KOPT-K1 (cell line): ENCODE results near the gene AHCY.
"Not testable (repeated sequence)": the region's sequence is repeated elsewhere in the genome, so short reads cannot be mapped to it uniquely, and the experiment has no call there.

Source experiments
- H3K27ac ChIP-seq: fragments of 200-600 bp; sonication (generic); 2 replicates; pipeline ENCODE4 v1.5.1; 2016; ENCODE audit warnings: antibody characterized with exemption, mild to moderate bottlenecking, low read depth, low read length; ENCODE audit not compliant: poor library complexity, severe bottlenecking
- H3K36me3 ChIP-seq: fragments of 200-600 bp; sonication (generic); 2 replicates; pipeline ENCODE4 v1.5.1; 2017; ENCODE audit warnings: antibody characterized with exemption, mild to moderate bottlenecking, low read length, moderate library complexity; ENCODE audit not compliant: insufficient read depth
- H3K9me3 ChIP-seq: fragments of 200-600 bp; sonication (generic); 2 replicates; pipeline ENCODE4 v1.5.1; 2017; ENCODE audit warnings: antibody characterized with exemption, low read length, mild to moderate bottlenecking; ENCODE audit not compliant: insufficient read depth, poor library complexity, severe bottlenecking

The AHCY gene

DNA sequence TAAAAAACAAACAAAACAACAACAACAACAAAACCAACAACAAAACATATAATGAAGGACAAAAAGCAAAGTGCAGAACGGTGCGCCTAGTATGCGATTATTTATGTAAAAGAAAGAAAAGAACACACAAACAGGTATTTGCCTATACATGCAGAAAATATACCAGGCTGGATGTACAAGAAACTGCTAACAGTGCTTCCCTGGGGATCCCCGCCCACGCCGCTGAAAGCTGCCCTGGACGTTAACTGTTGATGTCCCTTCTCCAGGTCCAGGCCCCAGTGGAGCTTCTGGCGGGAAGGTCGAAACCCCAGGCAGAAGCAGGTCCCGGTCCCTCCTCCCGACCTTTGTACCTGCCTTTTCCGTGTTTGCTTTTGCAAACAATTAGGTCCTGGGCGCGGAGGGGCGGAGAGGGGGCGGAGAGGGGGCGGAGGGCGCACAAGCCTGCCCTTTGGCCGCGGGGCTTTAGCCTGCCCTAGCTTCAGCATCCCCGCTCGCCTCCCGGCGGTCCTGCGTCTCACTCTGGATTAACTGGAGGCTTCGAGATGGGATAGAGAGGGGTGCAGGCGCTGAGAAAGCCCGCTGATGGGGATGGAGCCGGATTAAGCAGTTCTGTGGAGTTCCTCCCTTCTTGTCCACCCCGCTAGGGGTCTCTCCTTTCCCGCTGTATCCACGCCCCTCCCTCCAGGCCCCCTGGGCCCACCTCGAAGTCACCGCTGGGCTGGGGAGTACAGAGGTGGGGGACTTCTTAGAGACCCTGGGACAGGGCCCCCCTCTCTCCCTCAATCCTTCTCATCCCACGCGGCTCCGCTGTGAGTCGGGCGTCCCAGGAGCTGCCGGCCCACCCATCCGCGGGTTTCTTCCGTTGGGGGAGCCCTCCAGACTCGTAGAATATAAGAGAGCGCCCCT, 8.2 kb upstream of the AHCY start:
- Histone ChIP-seq H3K27ac (no peak overlapping the region), H3K36me3 (no peaks in the 10 kb centered on the region), H3K9me3 (no peaks in the 10 kb centered on the region)

DNA sequence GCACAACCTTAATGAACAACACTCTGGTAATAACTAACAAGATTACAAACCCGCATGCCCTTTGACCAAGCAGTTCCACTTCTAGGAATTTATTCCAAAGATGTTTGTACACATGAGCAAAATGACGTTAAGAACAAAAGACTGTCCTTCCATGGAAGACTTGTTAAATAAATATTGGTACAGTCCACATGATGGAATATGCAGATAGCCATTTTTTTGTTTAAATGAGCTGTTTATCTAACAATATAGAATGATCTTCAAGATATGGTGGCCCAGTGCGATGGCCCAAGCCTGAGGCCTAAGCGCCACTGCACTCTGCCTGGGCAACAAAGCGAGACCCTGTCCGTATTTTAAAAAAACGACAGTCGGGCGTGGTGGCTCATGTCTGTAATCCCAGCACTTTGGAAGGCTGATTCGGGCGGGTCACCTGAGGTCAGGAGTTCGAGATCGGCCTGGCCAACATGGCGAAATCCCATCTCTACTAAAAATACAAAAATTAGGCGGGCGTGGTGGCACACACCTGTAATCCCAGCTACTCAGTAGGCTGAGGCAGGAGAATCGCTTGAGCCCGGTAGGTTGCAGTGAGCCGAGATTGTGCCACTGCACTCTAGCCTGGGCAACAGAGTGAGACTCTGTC, 7.4 kb upstream of the AHCY start:
- Histone ChIP-seq H3K27ac (no peak overlapping the region), H3K9me3 (no peaks in the 10 kb centered on the region), H3K36me3 (no peaks in the 10 kb centered on the region)

DNA sequence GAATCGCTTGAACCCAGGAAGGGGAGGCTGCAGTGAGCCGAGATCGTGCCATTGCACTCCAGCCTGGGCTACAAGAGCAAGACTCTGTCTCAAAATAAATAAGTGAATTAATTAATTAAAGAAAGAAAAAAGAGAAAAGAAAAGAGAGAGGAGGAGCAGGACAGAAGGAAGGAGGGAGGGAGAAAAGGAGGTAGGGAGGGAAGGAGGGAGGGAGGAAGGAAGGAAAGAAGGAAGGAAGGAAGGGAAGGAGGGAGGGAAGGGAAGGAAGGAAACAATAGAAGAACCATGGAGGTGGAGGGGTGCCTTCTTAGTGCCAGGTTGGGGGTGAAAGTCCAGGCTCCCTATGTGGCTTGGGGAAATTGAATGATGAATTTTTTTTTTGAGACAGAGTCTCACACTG, 6.5 kb upstream of the AHCY start:
- no peak overlapping the region for H3K27ac ChIP-seq

DNA sequence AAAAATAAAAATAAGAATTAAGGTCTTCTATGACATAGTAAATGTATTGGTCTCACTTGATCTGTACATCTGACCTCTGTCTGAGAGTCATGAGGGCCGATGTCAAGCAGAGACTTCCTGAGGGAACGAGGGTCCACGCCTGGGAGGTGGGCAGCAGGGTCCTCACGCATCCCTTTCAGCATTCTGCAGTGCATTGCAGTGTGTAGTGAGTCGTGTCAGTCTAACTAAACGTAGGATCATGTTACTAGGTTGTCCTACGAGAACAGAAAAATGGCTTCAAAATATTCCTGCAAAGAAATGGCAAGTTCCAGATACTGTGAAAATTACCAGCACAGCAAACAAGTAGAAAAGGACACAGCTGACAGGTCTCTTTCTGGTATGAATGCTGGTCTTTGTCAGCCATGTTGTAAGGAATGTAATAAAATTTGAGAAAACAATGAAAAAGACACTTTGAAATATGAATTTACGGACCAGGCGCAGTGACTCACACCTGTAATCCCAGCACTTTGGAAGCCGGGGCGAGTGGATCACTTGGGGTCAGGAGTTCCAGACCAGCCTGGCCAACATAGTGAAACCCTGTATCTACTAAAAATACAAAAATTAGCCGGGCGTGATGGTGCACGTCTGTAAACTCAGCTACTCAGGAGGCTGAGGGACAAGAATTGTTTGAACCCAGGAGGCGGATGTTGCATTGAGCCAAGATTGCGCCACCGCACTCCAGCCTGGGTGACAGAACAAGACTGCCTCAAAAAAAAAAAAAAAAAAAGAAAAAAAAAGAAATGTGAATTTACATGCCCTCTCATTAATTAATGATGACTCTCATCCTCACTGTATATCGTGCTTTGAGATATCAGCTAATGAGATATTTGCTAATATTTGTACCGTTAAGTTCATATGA, 2.4 kb upstream of the AHCY start:
- peaks cover 6% of the 10 kb centered on the region for H3K36me3 ChIP-seq
- H3K9me3 ChIP-seq = no peaks in the 10 kb centered on the region
- no peak overlapping the region for H3K27ac ChIP-seq

More for the DNA sequence above, 6.5 kb upstream of the AHCY start:
- Histone ChIP-seq H3K9me3 (no peaks in the 10 kb centered on the region), H3K36me3 (no peaks in the 10 kb centered on the region)

DNA sequence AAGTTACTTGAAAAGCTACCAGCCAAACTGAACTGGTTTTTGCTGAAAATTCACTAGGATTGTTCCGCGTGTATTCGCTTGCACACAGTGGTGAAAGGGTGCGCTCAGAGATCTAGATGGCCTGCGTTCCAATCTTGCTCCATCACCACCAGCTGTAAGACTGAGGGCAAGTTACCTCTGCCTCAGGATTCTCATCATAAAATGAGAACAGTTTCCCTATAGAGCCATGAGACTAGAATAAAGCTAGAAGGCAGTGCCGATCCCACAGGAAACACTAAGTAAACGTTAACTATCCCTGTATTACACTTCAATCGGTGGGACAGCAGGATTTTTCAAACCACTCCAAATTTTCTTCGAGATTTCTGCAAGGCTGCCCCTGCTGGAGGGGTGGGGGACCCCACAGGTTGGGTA, 838 bp downstream of the AHCY start:
- Histone ChIP-seq H3K36me3 (peaks cover 27% of the 10 kb centered on the region), H3K27ac (peak overlapping the region; percentile 92)

DNA sequence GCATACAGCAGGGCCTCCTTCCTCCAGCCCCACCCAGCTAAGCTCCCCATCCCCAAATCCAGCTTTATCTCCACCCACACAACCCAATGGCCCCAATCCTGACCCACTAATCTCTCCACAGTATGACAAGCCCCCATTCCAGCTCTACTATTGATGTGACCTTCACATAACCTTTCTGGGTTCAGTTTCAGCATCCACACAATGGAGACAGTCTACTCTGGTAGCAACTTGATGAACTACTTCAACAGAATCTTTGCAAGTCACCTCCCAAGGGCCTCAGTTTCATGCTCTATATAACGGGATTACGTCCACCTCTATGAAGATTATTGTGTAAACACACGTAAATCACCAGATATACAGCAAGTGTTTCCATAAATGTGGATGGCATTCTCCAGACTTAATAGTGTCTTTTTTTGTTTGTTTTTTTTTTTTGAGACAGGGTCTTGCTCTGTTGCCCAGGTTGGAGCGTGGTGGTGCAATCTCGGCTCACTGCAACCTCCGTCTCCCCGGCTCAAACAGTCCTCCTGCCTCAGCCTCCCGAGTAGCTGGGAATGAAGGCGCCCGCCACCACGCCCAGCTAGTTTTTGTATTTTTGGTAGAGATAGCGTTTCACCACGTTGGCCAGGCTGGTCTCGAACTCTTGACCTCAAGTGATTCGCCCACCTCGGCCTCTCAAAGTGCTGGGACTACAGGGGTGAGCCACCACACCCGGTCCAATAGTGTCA, 1.4 kb downstream of the AHCY start:
- no peaks in the 10 kb centered on the region for H3K9me3 ChIP-seq
- peaks cover 28% of the 10 kb centered on the region for H3K36me3 ChIP-seq
- H3K27ac ChIP-seq = peak overlapping the region; percentile 92

More for the DNA sequence above, 838 bp downstream of the AHCY start:
- H3K9me3 ChIP-seq = no peaks in the 10 kb centered on the region

DNA sequence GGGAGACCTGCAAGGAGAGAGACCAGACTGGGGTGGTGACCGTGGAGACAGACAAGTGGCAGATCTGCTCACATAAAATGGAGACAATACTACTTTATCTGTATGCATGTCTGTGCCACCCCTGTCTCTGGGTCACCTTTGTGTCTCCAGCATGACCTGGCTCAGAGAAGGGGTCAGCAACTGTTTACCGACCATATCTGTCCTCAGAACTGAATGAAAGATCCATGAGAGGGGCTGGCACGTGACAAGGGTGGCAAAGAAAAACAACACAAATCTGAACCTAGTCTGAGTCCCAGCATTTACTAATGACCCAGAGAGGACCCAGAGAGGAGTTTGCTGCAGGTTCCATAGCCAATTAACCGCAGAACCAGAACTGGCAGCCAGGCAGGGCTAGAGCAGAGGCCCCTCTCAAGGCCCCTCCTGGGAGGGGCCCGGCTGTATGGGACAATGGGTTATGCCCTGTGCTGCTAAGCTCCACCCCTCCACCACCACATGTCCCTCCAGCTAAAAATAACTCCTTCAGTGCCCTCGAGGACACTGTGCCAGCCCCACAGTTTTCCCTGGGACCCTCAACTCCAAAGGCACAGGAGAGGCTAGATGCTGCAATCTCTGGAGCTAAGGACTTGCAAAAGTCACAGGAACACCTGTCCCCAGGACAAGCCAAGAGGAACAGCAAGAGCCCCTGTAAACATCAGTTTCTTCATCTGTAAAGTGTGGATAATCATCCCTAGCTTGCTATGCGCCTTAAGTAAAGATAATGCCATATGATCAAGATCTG, 2.2 kb downstream of the AHCY start:
- H3K36me3 ChIP-seq = peaks cover 34% of the 10 kb centered on the region
- peak overlapping the region; percentile 3 for H3K27ac ChIP-seq
- H3K9me3 ChIP-seq = no peaks in the 10 kb centered on the region

DNA sequence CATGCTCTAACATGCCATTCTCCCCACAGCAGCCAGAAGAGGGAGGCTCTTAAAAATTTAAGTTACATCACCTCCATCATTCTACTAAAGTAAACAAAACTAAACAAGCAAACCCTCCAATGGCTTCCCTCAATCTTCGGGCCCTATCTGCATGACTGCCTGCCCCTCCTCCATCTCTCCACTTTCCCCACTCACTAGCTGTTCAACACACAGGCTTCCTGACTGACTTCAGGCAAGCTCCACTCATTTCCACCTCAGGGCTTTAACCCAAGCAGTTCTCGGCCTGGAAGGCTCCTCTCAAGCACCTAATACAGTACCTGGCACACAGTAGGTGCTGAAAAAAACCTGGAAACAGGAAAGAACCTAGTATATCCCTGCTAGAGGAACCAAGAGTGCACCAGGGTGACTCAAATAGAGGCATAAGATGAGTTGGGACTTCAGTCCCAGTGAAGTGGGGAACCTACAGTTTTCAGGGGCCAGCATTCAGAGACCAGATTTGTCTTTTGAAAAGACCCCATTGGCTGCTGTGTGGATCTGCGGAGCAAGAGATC, 2.8 kb downstream of the AHCY start:
- no peak overlapping the region for H3K27ac ChIP-seq

DNA sequence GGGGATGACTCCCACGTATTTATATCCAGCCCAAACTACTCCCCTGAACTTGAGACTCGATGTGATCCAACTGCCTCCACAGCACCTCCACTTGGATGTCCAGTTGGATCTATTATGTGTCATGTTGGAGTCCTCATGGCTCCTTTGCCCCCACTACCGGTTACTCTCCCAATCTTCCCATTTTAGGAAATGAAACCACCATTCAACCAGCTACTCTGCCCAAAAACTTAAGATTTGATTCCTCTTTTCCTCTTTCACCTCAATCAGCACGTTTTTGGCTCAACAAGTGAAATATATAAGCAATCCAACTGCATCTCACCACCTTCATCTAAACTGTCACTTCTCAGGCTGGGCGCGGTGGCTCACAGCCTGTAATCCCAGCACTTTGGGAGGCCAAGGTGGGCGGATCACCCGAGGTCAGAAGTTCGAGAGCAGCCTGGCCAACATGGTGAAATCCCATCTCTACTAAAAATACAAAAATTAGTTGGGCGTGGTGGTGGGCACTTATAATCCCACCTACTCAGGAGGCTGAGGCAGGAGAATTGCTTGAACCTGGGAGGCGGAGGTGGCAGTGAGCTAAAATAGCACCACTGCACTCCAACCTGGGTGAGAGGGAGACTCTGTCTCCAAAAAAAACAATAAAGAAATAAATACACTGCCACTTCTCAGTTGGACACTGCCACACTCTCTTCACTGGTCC, 3.4 kb downstream of the AHCY start:
- peaks cover 47% of the 10 kb centered on the region for H3K36me3 ChIP-seq
- no peak overlapping the region for H3K27ac ChIP-seq
- H3K9me3 ChIP-seq = no peaks in the 10 kb centered on the region

More for the DNA sequence above, 2.8 kb downstream of the AHCY start:
- Histone ChIP-seq H3K9me3 (no peaks in the 10 kb centered on the region), H3K36me3 (peaks cover 41% of the 10 kb centered on the region)

DNA sequence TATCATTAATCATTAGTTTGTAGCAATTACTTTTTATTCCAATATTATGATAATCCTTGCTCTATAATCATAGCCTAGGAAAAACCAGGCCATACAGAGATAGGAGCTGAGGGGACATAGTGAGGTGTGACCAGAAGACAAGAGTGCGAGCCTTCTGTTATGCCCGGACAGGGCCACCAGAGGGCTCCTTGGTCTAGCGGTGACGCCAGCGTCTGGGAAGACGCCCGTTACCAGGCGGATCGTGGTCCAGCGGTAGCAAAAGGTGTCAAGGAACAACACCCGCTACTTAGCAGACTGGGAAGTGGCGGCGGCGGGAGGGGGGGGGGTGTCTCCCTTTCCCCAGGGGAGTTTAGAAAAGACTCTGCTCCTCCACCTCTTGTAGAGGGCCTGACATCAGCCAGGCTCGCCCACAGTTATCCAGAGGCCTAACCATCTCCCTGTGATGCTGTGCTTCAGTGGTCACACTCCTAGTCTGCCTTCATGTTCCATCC, 4.8 kb downstream of the AHCY start:
- H3K36me3 ChIP-seq = peaks cover 61% of the 10 kb centered on the region
- not testable (repeated sequence) for H3K9me3 ChIP-seq, H3K27ac ChIP-seq

DNA sequence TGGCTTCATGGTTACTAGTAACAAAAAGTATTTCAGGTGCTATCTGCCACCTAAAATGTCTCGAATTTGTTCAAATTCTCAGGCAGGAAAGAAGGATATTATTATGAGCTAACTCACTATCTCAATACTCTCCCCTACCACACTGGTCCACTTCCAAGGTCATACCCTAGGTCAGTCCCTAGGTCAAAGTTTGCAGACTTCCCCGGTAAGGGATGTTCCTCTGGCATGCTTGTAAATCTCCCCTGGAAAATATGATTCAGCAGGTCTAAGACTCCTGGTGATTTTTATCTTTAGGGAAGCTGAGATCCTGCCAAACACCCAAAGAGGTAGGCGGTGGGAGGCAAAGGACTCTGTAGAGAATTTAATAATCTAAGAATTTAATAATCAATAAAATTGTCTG, 6.7 kb downstream of the AHCY start:
- peaks cover 79% of the 10 kb centered on the region for H3K36me3 ChIP-seq

DNA sequence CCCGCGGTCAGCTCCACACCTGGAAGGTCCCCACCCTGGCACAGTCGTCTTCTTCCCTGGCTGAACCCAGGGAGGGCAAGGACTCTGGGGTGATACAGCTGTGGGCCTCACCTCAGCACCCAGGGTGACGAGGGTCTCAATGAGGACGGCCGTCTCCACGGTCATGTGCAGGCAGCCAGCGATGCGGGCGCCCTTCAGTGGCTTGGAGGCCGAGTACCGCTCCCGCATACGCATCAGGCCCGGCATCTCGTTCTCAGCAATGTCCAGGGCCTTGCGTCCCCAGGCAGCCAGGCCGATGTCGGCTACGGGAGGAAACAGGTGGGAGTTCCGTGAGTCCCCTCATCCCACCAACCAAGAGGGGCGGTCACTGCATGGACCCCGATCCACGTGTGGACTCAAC, 7.9 kb downstream of the AHCY start:
- Histone ChIP-seq H3K27ac (no peak overlapping the region), H3K9me3 (no peaks in the 10 kb centered on the region), H3K36me3 (peaks cover 82% of the 10 kb centered on the region)

More for the DNA sequence above, 6.7 kb downstream of the AHCY start:
- Histone ChIP-seq H3K9me3 (no peaks in the 10 kb centered on the region), H3K27ac (no peak overlapping the region)

DNA sequence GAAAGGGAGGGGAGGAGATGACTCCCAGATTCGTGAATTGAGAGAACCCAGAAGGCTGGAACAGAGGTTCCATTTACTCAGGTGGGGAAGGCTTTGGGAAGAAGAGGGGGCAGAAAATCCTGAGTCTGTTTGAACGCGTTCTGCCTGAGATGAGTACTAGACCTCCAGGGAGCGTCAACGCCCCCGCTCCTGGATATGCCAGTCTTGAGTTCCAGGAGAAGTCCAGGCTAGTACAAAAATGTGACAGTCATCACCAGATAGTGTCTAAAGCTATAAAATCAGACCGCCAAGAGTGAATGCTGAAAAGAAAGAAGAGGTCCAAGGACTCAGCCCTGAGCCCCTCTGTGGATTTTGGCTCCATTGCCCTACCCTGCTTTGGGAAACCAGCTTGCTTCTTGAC, 8.6 kb downstream of the AHCY start:
- H3K27ac ChIP-seq = no peak overlapping the region
- H3K36me3 ChIP-seq = peaks cover 82% of the 10 kb centered on the region
- no peaks in the 10 kb centered on the region for H3K9me3 ChIP-seq
